SK-N-SH (cell line): ENCODE measurements around the gene GSC2.

Experiments used
- CTCF ChIP-seq: fragments of 200-600 bp; sonication (generic); IDR thresholded peaks from 2 replicates; pipeline ENCODE4 v1.6.1; 2017; ENCODE audit warnings: antibody characterized with exemption, mild to moderate bottlenecking, moderate library complexity
- ELF1 ChIP-seq: IDR thresholded peaks from 2 replicates; pipeline ENCODE4 v1.4.0; 2012
- EZH2phosphoT487 ChIP-seq: fragments of 200-600 bp; sonication (generic); IDR thresholded peaks from 2 replicates; pipeline ENCODE4 v1.6.1; 2017; ENCODE audit warnings: low read depth, mixed run types, mild to moderate bottlenecking, antibody characterized with exemption, moderate library complexity, borderline replicate concordance
- GATA2 ChIP-seq: sonication (generic); formaldehyde crosslinking; IDR thresholded peaks from 2 replicates; pipeline ENCODE4 v1.5.0; 2020; ENCODE audit warnings: mild to moderate bottlenecking, missing genetic modification reagents
- JUND ChIP-seq: IDR thresholded peaks from 2 replicates; pipeline ENCODE4 v1.4.0; 2012
- MEF2A ChIP-seq: IDR thresholded peaks from 2 replicates; pipeline ENCODE4 v1.4.0; 2012; ENCODE audit warnings: low read depth, borderline replicate concordance
- NRF1 ChIP-seq: IDR thresholded peaks from 2 replicates; pipeline ENCODE4 v1.6.1; 2012; ENCODE audit warnings: low read depth, mild to moderate bottlenecking, low read length
- POLR2AphosphoS5 ChIP-seq: IDR thresholded peaks from 2 replicates; pipeline ENCODE4 v1.6.1; 2012; ENCODE audit warnings: low read depth, low read length
- RFX5 ChIP-seq: IDR thresholded peaks from 2 replicates; pipeline ENCODE4 v1.6.1; 2012; ENCODE audit warnings: mild to moderate bottlenecking, improper control_type of control experiment, low read length
- TF ChIP-seq, protein P1 (sequence below): IDR thresholded peaks from 2 replicates; pipeline ENCODE4; 2012
- TF ChIP-seq, protein P2 (sequence below): IDR thresholded peaks from 2 replicates; pipeline ENCODE4 v1.6.1; 2012; ENCODE audit warnings: mild to moderate bottlenecking, low read depth, low read length, moderate library complexity

- TF ChIP-seq RFX5 (no peak), CTCF (no peak), POLR2AphosphoS5 (no peak), NRF1 (no peak), GATA2 (CRISPR knock-in tag) (no peak), EZH2phosphoT487 (no peak), JUND (no peak), MEF2A (no peak), ELF1 (peak; percentile 66)
- TF ChIP-seq, protein P1, sequence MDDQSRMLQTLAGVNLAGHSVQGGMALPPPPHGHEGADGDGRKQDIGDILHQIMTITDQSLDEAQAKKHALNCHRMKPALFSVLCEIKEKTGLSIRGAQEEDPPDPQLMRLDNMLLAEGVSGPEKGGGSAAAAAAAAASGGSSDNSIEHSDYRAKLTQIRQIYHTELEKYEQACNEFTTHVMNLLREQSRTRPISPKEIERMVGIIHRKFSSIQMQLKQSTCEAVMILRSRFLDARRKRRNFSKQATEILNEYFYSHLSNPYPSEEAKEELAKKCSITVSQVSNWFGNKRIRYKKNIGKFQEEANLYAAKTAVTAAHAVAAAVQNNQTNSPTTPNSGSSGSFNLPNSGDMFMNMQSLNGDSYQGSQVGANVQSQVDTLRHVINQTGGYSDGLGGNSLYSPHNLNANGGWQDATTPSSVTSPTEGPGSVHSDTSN = no peak
- TF ChIP-seq, protein P2, sequence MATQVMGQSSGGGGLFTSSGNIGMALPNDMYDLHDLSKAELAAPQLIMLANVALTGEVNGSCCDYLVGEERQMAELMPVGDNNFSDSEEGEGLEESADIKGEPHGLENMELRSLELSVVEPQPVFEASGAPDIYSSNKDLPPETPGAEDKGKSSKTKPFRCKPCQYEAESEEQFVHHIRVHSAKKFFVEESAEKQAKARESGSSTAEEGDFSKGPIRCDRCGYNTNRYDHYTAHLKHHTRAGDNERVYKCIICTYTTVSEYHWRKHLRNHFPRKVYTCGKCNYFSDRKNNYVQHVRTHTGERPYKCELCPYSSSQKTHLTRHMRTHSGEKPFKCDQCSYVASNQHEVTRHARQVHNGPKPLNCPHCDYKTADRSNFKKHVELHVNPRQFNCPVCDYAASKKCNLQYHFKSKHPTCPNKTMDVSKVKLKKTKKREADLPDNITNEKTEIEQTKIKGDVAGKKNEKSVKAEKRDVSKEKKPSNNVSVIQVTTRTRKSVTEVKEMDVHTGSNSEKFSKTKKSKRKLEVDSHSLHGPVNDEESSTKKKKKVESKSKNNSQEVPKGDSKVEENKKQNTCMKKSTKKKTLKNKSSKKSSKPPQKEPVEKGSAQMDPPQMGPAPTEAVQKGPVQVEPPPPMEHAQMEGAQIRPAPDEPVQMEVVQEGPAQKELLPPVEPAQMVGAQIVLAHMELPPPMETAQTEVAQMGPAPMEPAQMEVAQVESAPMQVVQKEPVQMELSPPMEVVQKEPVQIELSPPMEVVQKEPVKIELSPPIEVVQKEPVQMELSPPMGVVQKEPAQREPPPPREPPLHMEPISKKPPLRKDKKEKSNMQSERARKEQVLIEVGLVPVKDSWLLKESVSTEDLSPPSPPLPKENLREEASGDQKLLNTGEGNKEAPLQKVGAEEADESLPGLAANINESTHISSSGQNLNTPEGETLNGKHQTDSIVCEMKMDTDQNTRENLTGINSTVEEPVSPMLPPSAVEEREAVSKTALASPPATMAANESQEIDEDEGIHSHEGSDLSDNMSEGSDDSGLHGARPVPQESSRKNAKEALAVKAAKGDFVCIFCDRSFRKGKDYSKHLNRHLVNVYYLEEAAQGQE = no peak
These were observed 28.1 kb upstream of the GSC2 start for GRCh38 chr22:19178065-19178656.
